ENCODE results near the gene BTBD10. TPM values are rescaled to one million over a fixed set of nuclear protein-coding genes. Genes with fewer than 3 reads are reported as not detected.
A peak's percentile ranks its signal among the peaks of the same experiment; 100 is the strongest.

Gene BTBD10
- total and polyA plus RNA-seq, 2 of the 13 experiments (the other 11 are each of a cell fraction or from before 2014, with no cell fraction given) = 9.8 to 26.6 TPM

- 0 out of 2 replicates have a peak, but pooled peaks have one; percentile 16 for TF ChIP-seq ZNF749 (CRISPR knock-in tag; IDR thresholded peaks at IDR 0.05; ENCODE audit: borderline replicate concordance)
- no peak for TF ChIP-seq ZNF414 (CRISPR knock-in tag; IDR thresholded peaks at IDR 0.05)
- TF ChIP-seq ZNF574 (CRISPR knock-in tag; IDR thresholded peaks at IDR 0.05) = peak; percentile 60; the same call in 1 of the 2 replicates
- TF ChIP-seq ZNF619 (CRISPR knock-in tag; IDR thresholded peaks at IDR 0.05) = peak; percentile 87; the same call in 1 of the 2 replicates
- no peak for TF ChIP-seq ZNF234 (CRISPR knock-in tag; conservative IDR thresholded peaks at IDR 0.05)
- no peak for TF ChIP-seq ESRRA (CRISPR knock-in tag; IDR thresholded peaks at IDR 0.05; ENCODE audit: low read depth)
- no peak for TF ChIP-seq IRX3 (CRISPR knock-in tag; IDR thresholded peaks at IDR 0.05; ENCODE audit: borderline replicate concordance, low read depth)
- TF ChIP-seq AGO1 (IDR thresholded peaks at IDR 0.05; ENCODE audit: low read depth, low read length, poor library complexity, severe bottlenecking) = peak; percentile 82
- no peak for TF ChIP-seq KLF13 (CRISPR knock-in tag; IDR thresholded peaks at IDR 0.05)
- no peak for TF ChIP-seq SNAPC5 (CRISPR knock-in tag; IDR thresholded peaks at IDR 0.05; ENCODE audit: borderline replicate concordance)
- peak; percentile 55 for TF ChIP-seq TARDBP (CRISPR knock-in tag; IDR thresholded peaks at IDR 0.05)
- TF ChIP-seq ZFP36L2 (CRISPR knock-in tag; IDR thresholded peaks at IDR 0.05) = no peak
- 0 out of 2 replicates have a peak, but pooled peaks have one; percentile 27 for TF ChIP-seq TFDP1 (CRISPR knock-in tag; IDR thresholded peaks at IDR 0.05; ENCODE audit: borderline replicate concordance)
- TF ChIP-seq DMAP1 (CRISPR knock-in tag; IDR thresholded peaks at IDR 0.05) = peak; percentile 82; the same call in 1 of the 2 replicates
- TF ChIP-seq ZNF672 (CRISPR knock-in tag; IDR thresholded peaks at IDR 0.05) = no peak
- TF ChIP-seq NAIF1 (CRISPR knock-in tag; IDR thresholded peaks at IDR 0.05; ENCODE audit: borderline replicate concordance) = no peak
- TF ChIP-seq ZNF260 (CRISPR knock-in tag; IDR thresholded peaks at IDR 0.05; ENCODE audit: borderline replicate concordance, low read depth) = no peak
- peak; percentile 61 for TF ChIP-seq ZNF781 (CRISPR knock-in tag; IDR thresholded peaks at IDR 0.05; ENCODE audit: borderline replicate concordance, not compliant biosample characterization)
- TF ChIP-seq POLR2A (IDR thresholded peaks at IDR 0.05; ENCODE audit: insufficient read depth in 1 of 2, low read depth in 2 of 2, low read length in 2 of 2) = peak; percentile 88 to 98
- TF ChIP-seq FOXA1 (IDR thresholded peaks at IDR 0.05) = no peak
- TF ChIP-seq FOXA1 (CRISPR knock-in tag; IDR thresholded peaks at IDR 0.05) = no peak
- no peak for TF ChIP-seq ZNF713 (CRISPR knock-in tag; IDR thresholded peaks at IDR 0.05)
- TF ChIP-seq ZNF274 (CRISPR knock-in tag; IDR thresholded peaks at IDR 0.05) = peak; percentile 86
- peak; percentile 65 for TF ChIP-seq HNF1B (CRISPR knock-in tag; IDR thresholded peaks at IDR 0.05)
Measured at GRCh38 chr11:13462901-13463778, at the start of gene BTBD10 (continued).

Measured in HepG2 (cell line).